Endometrial microvascular endothelial cells (primary cell): ENCODE measurements around the gene HOXB13. TPM values are rescaled to one million over a fixed set of nuclear protein-coding genes. Genes with fewer than 3 reads are reported as not detected.

ENCODE experiments used
- in situ Hi-C: cut with HindIII; loops from 2 replicates; pipeline ENCODE4 v1.10.0; 2017; ENCODE audit warnings: low sequenced_read_pairs, low pct_unique_long_range_greater_than_20kb; ENCODE audit errors: inconsistent ontology term
- total RNA-seq: library from RNA; depleted of rRNA; stranded (reverse); fragments of >200 nt; gene quantifications from one replicate; pipeline ENCODE4 v1.2.3, GENCODE V29; 2015; ENCODE audit errors: inconsistent ontology term

The HOXB13 gene
- total RNA-seq, 1 donor from 2014 or later, result not detected

- in situ Hi-C loops, result no loop called here
Observed at GRCh38 chr17:48729335-48730239, 1.0 kb upstream of the HOXB13 start.

GRCh38 chr17:48727415-48728175 lies 955 bp downstream of the HOXB13 start:
- in situ Hi-C loops, result no loop called here

GRCh38 chr17:48726916-48727286 lies 1.6 kb downstream of the HOXB13 start:
- in situ Hi-C loops, result no loop called here

- in situ Hi-C loops, result no loop called here
Observed at GRCh38 chr17:48726114-48726915, 2.2 kb downstream of the HOXB13 start.

- in situ Hi-C loops, result no loop called here
Observed at GRCh38 chr17:48725288-48726064, 3.1 kb downstream of the HOXB13 start.

GRCh38 chr17:48725004-48725287 lies 3.6 kb downstream of the HOXB13 start:
- in situ Hi-C loops, result no loop called here

- in situ Hi-C loops, result no loop called here
Observed at GRCh38 chr17:48724251-48725003, 4.1 kb downstream of the HOXB13 start.

GRCh38 chr17:48723423-48724250 lies 4.9 kb downstream of the HOXB13 start:
- in situ Hi-C loops, result no loop called here

GRCh38 chr17:48722915-48723422 lies 5.6 kb downstream of the HOXB13 start, which contains the start of gene PRAC2:
TSS of gene PRAC2 (plus strand) at chr17:48723185. CDS start at chr17:48724411, 1,226 bp downstream.
- in situ Hi-C loops, result no loop called here

GRCh38 chr17:48722201-48722907 lies 6.2 kb downstream of the HOXB13 start, which contains the start of gene PRAC1:
TSS of gene PRAC1 (minus strand) at chr17:48722518. CDS start at chr17:48722392, 126 bp downstream.
- in situ Hi-C loops, result no loop called here

GRCh38 chr17:48721009-48721402 lies 7.5 kb downstream of the HOXB13 start:
- in situ Hi-C loops, result no loop called here

- in situ Hi-C loops, result no loop called here
Observed at GRCh38 chr17:48720266-48721008, 8.1 kb downstream of the HOXB13 start.

GRCh38 chr17:48719642-48720265 lies 8.8 kb downstream of the HOXB13 start:
- in situ Hi-C loops, result no loop called here

GRCh38 chr17:48718761-48719641 lies 9.5 kb downstream of the HOXB13 start:
- in situ Hi-C loops, result no loop called here
